GM18909 (cell line): Measurements from ENCODE around the gene SLC22A15.

Experiments used
- ATAC-seq: cut with Tn5 transposase; IDR thresholded peaks from one replicate; pipeline ENCODE4 v1.9.1; 2021; ENCODE audit warnings: mild to moderate bottlenecking; ENCODE audit not compliant: unreplicated experiment, poor library complexity

The SLC22A15 gene

DNA sequence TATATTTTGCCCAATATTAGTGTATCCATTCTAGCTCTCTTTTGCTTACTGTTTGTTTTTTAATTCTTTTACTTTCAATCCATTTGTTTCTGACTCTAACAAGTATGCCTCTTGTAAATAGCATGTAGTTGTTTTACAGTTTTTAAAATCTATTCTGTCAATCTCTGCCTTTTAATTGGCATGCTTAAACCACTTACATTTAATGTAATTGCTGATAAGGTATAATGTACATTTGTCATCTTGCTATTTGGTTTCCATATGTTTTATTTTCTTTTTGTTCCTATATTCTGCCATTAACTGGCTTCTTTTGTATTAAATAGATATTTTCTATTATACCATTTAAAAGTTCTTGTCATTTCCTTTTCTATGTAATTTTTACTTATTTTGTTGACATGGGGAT lies 118.7 kb downstream of the SLC22A15 start:
- ATAC-seq, result no peak

DNA sequence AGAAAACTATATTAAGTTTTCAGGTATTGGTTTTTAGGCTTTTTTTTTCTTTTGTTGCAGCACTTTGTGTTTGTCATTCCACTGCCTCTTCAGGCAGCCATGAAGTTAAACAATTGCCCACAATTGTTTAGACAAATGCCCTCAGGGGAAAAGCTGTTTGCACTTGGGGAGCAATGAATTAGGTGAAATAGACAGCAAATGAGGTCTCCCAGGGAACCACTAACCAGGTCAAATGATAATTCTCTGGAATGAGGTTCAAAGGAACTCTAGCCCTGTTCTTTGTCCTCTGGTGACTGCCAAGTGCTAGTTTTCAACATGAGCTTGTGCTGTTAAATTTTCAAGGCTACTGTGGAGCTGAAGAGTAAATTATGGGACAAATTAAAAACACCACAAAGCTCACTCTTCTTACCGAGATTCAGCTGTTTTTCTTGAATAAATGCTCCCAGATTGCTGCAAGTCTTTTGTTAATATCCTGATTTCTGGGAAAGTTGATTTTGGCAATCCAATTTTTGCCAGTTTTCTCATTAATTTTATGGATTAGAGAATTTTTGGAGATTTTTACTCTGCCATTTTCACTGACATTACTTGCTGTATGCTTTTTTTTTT lies 119.8 kb downstream of the SLC22A15 start:
- no peak for ATAC-seq

DNA sequence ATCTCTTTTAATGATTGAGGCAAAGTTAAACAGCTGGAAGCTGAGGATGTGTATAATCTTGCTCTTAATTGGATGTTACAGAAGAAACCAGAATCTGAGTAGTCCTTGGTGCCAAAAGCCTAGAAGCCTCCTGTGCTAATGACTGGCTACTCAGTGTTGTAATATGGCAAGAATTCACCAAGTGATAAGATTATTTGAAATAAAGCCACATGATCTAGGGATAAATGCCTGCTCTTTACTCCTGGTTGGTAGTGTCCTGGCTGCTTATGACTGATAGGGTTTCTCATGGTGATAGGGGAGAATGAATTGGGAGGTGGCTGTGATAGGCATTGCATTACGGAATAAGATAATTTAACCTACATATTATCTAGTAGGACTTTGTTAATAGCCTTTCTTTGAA lies 121.3 kb downstream of the SLC22A15 start:
- no peak for ATAC-seq

DNA sequence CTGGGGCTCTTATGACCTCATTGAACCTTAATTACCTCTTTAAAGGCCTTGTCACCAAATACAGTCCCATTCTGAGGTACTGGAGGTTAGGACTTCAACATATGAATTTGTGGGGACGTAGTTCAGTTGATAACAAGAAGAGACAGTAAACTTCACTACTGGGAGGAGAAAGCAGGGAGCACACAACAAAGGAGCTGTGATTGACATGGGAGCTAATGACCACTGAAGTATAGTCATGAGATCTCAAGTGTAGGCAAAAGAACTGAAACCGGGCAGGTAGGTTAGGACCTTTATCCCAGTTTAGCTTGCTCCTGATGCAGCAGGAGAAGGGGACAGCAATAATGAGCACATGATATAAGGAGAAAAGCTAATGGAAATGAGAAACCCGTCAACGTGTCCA lies 123.1 kb downstream of the SLC22A15 start:
- ATAC-seq, result no peak

DNA sequence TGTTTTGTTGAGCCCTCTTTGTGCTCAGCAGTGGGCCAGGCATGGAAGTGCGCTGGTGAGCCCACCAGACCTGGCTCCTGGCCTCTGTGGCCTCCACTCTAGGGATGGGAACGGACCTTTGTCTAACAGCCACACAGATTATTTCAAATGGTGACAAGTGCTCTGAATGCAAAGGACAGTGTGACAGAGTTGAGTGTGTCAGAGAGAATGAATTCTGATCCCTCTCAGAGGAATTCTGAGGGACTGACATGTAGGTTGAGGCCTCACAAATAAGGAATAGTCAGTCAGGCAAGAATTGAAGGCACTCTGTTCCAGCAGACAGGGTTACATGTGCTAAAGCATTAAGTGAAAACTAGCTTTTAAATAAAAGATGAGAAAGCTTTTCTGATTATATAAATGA lies 123.6 kb downstream of the SLC22A15 start:
- no peak for ATAC-seq

DNA sequence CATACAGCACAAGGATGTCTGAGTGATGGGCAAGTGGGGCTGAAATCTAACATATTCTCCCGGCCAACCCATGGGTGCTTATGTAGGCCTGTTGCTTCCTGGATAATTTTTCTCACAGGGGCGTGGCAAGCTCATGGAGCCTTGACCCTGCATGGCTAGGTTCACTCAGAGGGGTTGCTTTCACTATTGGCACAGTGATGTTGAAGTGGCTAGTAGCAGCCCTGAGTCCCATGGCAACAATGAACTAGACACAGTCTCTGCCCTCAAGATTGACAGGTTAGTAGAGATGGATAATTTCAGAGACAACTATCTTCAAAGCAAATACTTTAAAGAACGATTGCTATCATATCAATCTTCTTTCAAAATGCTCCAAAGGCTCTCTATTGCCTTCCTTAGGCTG lies 128.4 kb downstream of the SLC22A15 start:
- no peak for ATAC-seq

DNA sequence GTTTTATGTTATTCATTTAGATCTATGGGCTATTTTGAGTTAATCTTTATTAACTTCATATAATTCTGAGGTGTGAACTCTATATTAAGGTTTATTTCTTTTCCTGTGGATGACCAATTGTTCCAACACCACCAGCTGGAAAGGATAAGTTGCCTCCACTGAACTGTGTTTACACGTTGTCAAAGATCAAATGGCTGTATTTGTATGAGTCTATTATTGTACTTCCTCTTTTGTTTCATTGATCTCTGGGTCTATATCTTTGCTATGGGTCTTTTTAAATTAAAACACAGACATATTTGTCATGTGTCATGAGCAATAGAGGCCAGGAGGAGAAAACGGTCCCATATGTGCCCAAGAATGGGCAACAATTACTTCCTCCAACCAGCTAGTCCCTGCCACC lies 129.7 kb downstream of the SLC22A15 start:
- no peak for ATAC-seq

DNA sequence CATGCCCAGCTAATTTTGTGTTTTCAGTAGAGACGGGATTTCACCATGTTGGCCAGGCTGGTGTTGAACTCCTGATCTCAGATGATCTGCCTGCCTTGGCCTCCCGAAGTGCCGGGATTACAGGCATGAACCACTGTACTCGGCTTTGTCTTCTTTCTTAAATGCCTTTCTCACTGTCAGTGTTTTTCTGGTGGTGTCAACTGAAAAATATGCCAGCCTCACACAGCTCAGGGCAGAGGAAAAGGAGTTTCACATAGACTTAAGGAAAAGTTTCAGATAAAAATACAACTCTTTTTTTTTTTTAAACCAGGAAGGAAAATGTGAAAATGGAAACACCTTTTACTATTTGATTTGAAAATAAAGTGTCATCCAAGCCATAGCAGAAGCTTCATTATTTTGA lies 130.3 kb downstream of the SLC22A15 start:
- no peak for ATAC-seq

DNA sequence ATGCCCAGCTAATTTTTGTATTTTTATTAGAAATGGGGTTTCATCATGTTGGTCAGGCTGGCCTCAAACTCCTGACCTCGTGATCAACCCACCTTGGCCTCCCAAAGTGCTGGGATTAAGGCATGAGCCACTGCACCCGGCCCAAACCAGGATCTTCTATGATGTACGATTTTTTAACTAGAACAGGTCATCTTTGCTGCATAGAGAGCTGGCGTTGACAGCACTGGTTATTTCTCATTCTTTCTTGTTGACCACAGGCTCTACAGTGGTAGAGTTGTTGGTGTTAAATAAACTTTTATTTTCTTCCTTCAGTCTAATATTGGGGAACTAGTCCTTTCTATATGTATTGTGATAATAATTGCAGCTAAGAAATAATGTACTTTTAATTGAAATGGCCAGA lies 131.1 kb downstream of the SLC22A15 start:
- no peak for ATAC-seq

DNA sequence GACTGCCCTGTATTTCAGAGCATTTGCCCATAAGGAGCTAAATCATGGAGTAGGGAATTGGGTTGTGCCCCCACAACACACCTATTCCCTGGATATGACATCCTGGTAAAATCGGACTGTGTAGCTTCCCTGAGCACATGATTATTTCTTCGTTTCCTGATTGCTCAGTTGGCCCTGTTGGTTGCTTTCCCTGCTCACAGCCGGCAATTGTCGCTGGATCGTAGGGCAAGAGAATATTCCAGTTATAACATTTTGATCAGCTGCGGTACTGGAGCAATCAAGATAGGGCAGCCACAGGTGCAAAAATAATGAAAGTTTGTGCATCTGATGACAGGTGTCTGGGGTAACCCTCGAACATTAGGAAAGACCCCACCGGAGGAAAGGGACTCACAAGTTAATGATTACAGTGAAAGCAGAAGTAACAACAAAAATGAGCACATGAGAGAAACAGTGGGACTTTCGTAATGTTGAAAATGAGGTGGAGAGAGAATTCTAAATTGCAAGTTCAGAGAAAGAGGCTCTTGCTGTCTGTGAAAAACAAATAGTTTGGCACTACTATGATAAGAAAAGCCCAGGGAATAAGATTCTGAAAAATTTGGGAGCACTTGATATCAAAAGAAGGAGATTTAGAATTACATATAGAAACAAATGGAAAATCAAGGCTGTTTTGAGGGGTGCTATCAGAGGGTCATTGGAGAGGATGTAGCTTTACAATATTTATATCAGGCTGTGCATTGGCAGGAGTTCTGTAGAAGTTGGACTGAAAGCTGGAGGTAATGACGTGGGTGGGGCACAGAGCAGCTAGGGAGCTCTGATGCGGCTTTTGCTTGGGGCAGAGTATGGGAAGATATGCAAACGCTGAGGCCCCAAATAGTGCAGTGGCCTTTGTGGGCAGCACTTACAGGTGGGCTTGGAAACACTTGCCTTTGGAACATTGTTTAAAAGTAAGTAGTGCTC lies 134.5 kb downstream of the SLC22A15 start, which contains the start of gene MAB21L3:
MAB21L3 (plus strand) TSS at position 833 of the 957 bp plus-strand sequence. CDS start 1,217 bp downstream, outside the sequence.
- ATAC-seq, result peak; percentile 76

DNA sequence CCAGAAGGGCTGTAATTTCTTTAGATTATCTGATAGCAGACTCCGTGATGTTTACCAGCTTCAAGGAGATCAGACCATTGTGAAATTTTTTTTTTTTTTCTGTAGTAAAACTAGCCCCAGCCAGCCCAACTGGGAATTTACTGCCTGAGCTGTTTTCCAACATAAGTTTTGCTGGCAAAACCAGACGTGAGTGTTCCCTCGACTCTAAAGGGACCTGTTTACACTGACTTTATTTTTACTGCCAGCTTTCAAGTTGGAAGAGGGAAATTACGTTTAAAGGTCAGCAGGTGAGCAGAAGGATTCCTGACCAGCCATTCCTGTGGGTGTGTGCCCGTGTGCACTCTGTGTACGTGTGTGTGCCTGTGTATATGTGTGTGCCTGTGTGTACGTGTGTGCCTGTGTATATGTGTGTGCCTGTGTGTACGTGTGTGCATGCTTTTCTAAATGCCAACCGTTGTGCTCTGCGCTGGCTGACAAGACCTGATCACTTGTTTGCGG lies 135.3 kb downstream of the SLC22A15 start:
- no peak for ATAC-seq

DNA sequence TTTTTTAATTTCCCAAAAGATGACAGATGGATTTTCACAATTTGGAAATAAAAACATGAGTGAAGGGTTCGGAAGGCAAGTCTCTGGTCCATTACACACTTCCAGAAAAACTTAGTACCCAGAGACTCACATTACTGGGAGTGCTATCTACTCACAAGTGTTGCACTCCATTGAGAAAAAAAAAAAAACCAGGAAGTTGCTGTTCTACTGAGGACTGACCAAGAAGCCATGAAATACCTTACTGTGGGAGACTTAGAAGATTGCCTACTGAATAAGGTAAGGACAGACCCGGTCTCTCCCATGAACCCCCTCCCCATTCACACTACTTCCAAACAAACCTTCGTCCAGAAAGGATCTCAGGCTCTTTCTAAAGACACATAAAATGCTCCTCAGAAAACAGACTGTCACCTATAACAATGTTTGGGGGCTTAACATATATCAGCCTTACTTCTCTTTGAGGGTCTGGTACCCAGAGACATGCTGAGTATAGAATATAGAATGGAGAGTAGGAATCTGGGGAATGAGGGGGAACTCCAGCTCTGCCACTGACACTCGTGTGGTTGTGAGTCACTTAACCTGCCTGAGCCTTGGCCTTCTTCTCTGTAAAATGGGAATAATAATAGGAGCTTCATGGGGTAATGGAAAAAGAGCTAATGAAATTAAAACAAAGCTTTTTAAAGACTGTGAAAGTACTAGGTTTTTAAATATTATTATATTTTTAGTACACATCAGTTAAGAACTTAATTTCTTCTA lies 136.3 kb downstream of the SLC22A15 start:
- no peak for ATAC-seq

DNA sequence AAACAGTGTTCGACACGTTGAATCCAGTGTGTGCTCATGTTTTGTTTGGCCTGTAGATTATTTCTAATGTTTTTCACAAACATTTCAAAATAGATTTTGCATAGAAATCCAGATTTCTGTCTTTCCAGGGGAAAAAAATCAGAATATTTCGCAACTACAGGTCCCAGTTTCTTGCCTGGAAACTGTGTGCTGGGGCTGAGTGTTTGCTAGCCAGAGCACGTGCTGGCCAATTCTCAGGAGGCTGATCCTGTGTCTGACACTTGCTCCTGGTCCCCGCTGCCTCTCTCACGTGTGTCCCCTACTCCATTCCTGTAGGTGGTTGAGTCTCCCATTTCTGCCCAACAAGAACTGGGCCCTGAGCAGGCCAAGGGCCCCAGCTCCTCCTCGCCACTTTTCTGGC lies 137.3 kb downstream of the SLC22A15 start:
- ATAC-seq, result no peak

DNA sequence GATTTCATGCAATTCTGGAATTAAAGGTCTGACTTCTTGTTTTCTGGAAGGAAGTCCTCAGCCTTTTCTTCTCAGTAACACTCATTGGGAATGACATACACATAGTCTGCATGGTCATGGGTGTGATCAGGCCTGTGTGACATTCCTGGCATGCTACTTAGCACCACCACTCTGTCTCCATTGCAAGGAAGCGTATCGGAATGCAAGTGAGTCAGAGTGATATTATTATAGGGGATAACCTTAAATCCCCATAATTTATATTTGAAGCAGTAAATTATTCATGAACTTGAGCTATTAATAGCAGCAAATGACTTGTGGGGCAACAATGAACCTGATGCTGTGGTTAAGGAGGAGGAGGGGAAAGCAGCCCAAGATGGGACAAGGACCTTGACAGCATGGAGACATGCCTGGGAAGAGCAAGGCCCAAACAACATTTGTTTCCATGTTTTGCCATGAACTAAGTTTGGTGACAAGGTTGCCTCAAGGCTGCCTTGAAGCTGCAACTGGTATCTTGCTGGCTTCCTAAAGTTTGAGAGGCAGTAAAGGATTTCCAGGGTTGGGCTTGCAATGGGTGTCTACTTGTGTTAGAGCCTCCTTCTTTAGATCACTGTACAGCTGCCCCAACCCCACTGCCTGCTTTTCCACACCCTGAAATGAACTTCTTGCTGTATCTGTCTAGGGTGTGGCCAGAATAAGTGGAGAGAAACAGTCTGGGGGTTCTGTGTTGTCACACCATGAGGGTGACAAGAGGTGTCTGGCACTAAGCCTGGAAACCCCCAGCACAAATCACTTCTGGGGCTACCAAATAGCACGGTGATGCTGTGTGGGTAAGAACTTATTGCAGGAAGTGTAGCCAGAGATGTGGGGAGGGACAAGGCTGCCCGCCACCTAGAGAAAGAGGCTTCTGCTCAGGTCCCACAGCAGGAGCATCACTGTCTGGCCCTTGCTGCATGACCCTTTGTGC lies 139.4 kb downstream of the SLC22A15 start:
- no peak for ATAC-seq

DNA sequence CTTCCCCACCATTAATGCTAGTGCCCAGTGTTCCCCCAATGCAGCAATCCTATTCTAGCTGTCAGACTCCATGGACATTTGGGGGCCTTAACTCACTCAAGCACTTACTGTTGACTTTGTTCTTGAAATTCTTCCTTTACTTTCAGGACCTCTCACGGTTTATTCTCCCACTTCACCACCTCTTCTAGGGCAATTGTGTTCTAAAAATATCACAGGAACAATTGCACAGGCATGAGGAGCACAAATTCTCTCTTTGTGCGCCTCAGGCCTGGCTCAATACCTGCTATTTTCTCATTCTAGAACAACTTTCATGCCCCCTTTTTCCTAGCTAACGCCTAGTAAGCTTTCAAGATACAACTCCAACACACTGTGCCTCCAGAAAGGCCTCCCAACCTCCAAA lies 142.2 kb downstream of the SLC22A15 start:
- ATAC-seq, result no peak
